Measurements from ENCODE around the gene EIF3A. TPM values are rescaled to one million over a fixed set of nuclear protein-coding genes. Genes with fewer than 3 reads are reported as not detected.

The EIF3A gene
- total and polyA plus RNA-seq, 3 donors from 2014 or later: 71.1 to 97.0 (median 91.2) TPM

- H3K27me3 ChIP-seq: no peaks in the 10 kb centered on the region
- H3K4me3 ChIP-seq: no peak overlapping the region
- H3K27ac ChIP-seq: no peak overlapping the region
- 67 to 83% methylated on average over 3 to 6 of the region's 6 CpGs for whole genome bisulfite sequencing, 2 donors
- no peaks in the 10 kb centered on the region for H3K9me3 ChIP-seq
- H3K36me3 ChIP-seq (ENCODE audit: low read depth, missing control alignments): no peaks in the 10 kb centered on the region
- TF ChIP-seq CTCF (IDR thresholded peaks at IDR 0.05): no peak
- no peak for TF ChIP-seq POLR2A (IDR thresholded peaks at IDR 0.05)
- no peak for DNase-seq
- H3K4me1 ChIP-seq: no peaks in the 10 kb centered on the region
- intact Hi-C loops (cut with DNase I; ENCODE audit: low total_unique reads): no loop called here
Observed at GRCh38 chr10:119024882-119025281, 55.7 kb downstream of the EIF3A start.

GRCh38 chr10:119023553-119023868, 57.1 kb downstream of the EIF3A start:
- no peaks in the 10 kb centered on the region for H3K4me1 ChIP-seq
- 69 to 80% methylated on average over 8 of the region's 8 CpGs for WGBS, 2 donors
- H3K27me3 ChIP-seq: no peaks in the 10 kb centered on the region
- no peak for DNase-seq
- no peak for TF ChIP-seq CTCF (IDR thresholded peaks at IDR 0.05)
- no peak for TF ChIP-seq POLR2A (IDR thresholded peaks at IDR 0.05)
- H3K9me3 ChIP-seq: no peaks in the 10 kb centered on the region
- no peak overlapping the region for H3K27ac ChIP-seq
- intact Hi-C loops (cut with DNase I; ENCODE audit: low total_unique reads): no loop called here
- no peak overlapping the region for H3K4me3 ChIP-seq
- H3K36me3 ChIP-seq (ENCODE audit: low read depth, missing control alignments): no peaks in the 10 kb centered on the region

GRCh38 chr10:119022846-119023552, 57.6 kb downstream of the EIF3A start:
- Histone ChIP-seq H3K4me1 (no peaks in the 10 kb centered on the region), H3K27me3 (no peaks in the 10 kb centered on the region), H3K36me3 (ENCODE audit: low read depth, missing control alignments) (no peaks in the 10 kb centered on the region), H3K27ac (no peak overlapping the region), H3K9me3 (no peaks in the 10 kb centered on the region), H3K4me3 (no peak overlapping the region)
- TF ChIP-seq CTCF (IDR thresholded peaks at IDR 0.05) (no peak), POLR2A (IDR thresholded peaks at IDR 0.05) (no peak)
- DNase-seq: no peak
- WGBS, 2 donors: 70 to 71% methylated on average over 8 of the region's 8 CpGs
- intact Hi-C loops (cut with DNase I; ENCODE audit: low total_unique reads): no loop called here

- Histone ChIP-seq H3K27ac (no peak overlapping the region), H3K9me3 (no peaks in the 10 kb centered on the region), H3K27me3 (no peaks in the 10 kb centered on the region), H3K4me1 (no peaks in the 10 kb centered on the region), H3K4me3 (no peak overlapping the region), H3K36me3 (ENCODE audit: low read depth, missing control alignments) (no peaks in the 10 kb centered on the region)
- intact Hi-C loops (cut with DNase I; ENCODE audit: low total_unique reads): no loop called here
- 23 to 50% methylated on average over 1 to 2 of the region's 2 CpGs for WGBS, 2 donors
- no peak for DNase-seq
- TF ChIP-seq CTCF (IDR thresholded peaks at IDR 0.05) (no peak), POLR2A (IDR thresholded peaks at IDR 0.05) (no peak)
Observed at GRCh38 chr10:119020627-119020946, 60.0 kb downstream of the EIF3A start.

GRCh38 chr10:119007211-119007574, 73.4 kb downstream of the EIF3A start:
- 60 to 67% methylated on average over 4 of the region's 4 CpGs for WGBS, 2 donors
- intact Hi-C loops (cut with DNase I; ENCODE audit: low total_unique reads): no loop called here
- no peak for DNase-seq

More at GRCh38 chr10:119007211-119007574, 73.4 kb downstream of the EIF3A start:
- TF ChIP-seq POLR2A (IDR thresholded peaks at IDR 0.05): no peak
- TF ChIP-seq CTCF (IDR thresholded peaks at IDR 0.05): no peak
- Histone ChIP-seq H3K36me3 (ENCODE audit: low read depth, missing control alignments) (no peaks in the 10 kb centered on the region), H3K27ac (no peak overlapping the region), H3K4me1 (no peaks in the 10 kb centered on the region), H3K4me3 (no peak overlapping the region), H3K27me3 (no peaks in the 10 kb centered on the region), H3K9me3 (no peaks in the 10 kb centered on the region)

Data from testis (tissue), 3 donors.